IgD-negative memory B cell (primary cell): ENCODE results near the gene S1PR4. TPM values are rescaled to one million over a fixed set of nuclear protein-coding genes. Genes with fewer than 3 reads are reported as not detected.
"Not testable (repeated sequence)": the region's sequence is repeated elsewhere in the genome, so short reads cannot be mapped to it uniquely, and the experiment has no call there.

ENCODE experiments used
- H3K27ac Mint-ChIP-seq, 3 donors: one replicate each; pipeline ENCODE4 v1.8.0; 2020 to 2022; ENCODE audit warnings: mild to moderate bottlenecking in 3 of 3, mixed read lengths in 3 of 3, moderate library complexity in 1 of 3
- H3K27me3 Mint-ChIP-seq: one replicate; pipeline ENCODE4 v1.8.0; 2021; ENCODE audit warnings: mixed read lengths
- H3K36me3 Mint-ChIP-seq: one replicate; pipeline ENCODE4 v1.8.0; 2020; ENCODE audit warnings: mild to moderate bottlenecking, mixed read lengths
- H3K4me1 Mint-ChIP-seq, 3 donors: one replicate each; pipeline ENCODE4 v1.8.0; 2020 to 2022; ENCODE audit warnings: mixed read lengths in 3 of 3, mild to moderate bottlenecking in 1 of 3
- H3K4me3 Mint-ChIP-seq, 4 donors: one replicate each; pipeline ENCODE4 v1.8.0; 2020 to 2022; ENCODE audit warnings: mild to moderate bottlenecking in 4 of 4, mixed read lengths in 4 of 4, moderate library complexity in 3 of 4
- H3K9me3 Mint-ChIP-seq, 3 donors: one replicate each; pipeline ENCODE4 v1.8.0; 2020 to 2021; ENCODE audit warnings: mixed read lengths in 3 of 3, mild to moderate bottlenecking in 1 of 3
- polyA plus RNA-seq: library from polyadenylated mRNA; unstranded; fragments of 300-500 nt; fragmentation: Illumina TruSeq; gene quantifications from one replicate; pipeline ENCODE4 v1.2.3, GENCODE V29; 2021

Gene S1PR4
- polyA plus RNA-seq, 1 donor from 2014 or later = 448 TPM

- H3K9me3 Mint-ChIP-seq = peaks cover 0 to 2% (median 0%) of the 10 kb centered on the region in 3 donors
- H3K27me3 Mint-ChIP-seq = peaks cover 8% of the 10 kb centered on the region
- peak overlapping the region in 1 of 4 donors; percentile 63 for H3K4me3 Mint-ChIP-seq
- peaks cover 0 to 7% (median 6%) of the 10 kb centered on the region in 3 donors for H3K4me1 Mint-ChIP-seq
- H3K27ac Mint-ChIP-seq = no peak overlapping the region
- peaks cover 2% of the 10 kb centered on the region for H3K36me3 Mint-ChIP-seq
These were observed 31.9 kb upstream of the S1PR4 start for GRCh38 chr19:3146677-3147100.

- Mint-ChIP-seq H3K4me1 (peaks cover 0 to 7% (median 3%) of the 10 kb centered on the region in 3 donors), H3K9me3 (peaks cover 0 to 2% (median 0%) of the 10 kb centered on the region in 3 donors), H3K4me3 (no peak overlapping the region), H3K27me3 (peaks cover 7% of the 10 kb centered on the region), H3K36me3 (no peaks in the 10 kb centered on the region), H3K27ac (no peak overlapping the region)
These were observed 30.1 kb upstream of the S1PR4 start for GRCh38 chr19:3148503-3148902.

- H3K4me1 Mint-ChIP-seq = peaks cover 0 to 7% (median 3%) of the 10 kb centered on the region in 3 donors
- H3K4me3 Mint-ChIP-seq = no peak overlapping the region
- H3K27me3 Mint-ChIP-seq = peaks cover 7% of the 10 kb centered on the region
- H3K36me3 Mint-ChIP-seq = no peaks in the 10 kb centered on the region
- H3K27ac Mint-ChIP-seq = no peak overlapping the region
- peaks cover 0 to 2% (median 0%) of the 10 kb centered on the region in 3 donors for H3K9me3 Mint-ChIP-seq
These were observed 29.5 kb upstream of the S1PR4 start for GRCh38 chr19:3149089-3149488.

DNA sequence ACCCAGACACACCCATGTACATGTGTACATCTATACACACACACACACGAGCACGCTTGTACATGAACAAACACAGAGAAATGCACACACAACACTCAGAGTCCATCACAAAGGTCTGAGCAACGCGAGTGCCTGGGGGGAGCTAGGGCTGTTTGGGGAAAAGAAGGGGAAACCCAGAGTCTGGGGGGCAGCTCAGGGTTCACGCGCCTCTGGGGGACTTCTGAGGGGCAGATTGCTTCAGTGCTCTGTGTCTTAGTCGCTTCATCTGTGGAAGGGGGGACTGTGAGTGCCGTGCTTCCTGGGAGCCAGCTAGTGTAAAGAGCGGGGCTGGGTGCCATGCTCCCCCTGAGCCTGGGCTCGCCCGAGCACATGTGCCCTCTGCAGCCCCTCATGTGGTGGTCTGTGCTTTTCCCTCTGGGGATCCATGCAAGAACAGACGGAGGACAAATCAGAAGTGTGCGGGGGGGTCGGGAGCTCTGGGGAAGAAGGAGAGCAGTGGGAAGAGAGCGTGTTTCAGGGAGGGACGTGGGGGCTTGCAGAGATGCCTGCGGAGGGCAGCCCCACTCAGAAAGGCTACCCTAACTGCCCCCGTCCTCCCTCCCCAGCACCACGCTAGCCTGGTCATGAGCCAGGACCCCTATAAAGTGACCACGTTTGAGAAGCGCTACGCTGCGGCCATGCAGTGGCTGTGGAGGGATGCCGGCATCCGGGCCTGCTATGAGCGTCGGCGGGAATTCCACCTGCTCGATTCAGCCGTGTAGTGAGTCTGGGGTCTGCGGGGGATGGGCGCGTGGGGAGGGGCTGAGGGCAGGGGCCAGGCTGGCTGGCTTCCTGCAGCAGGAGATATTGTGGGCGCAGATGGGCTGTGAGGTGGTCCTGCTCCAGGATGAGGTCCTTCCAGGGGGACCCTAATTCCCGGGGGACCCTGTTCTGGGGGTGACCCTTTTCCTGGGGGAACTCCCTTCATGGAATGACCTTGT, 28.8 kb upstream of the S1PR4 start:
- H3K4me3 Mint-ChIP-seq = no peak overlapping the region
- peak overlapping the region in 1 of 3 donors; percentile 60 for H3K27ac Mint-ChIP-seq
- peaks cover 0 to 2% (median 0%) of the 10 kb centered on the region in 3 donors for H3K9me3 Mint-ChIP-seq
- H3K27me3 Mint-ChIP-seq = peaks cover 7% of the 10 kb centered on the region
- H3K36me3 Mint-ChIP-seq = no peaks in the 10 kb centered on the region
- peaks cover 0 to 7% (median 3%) of the 10 kb centered on the region in 3 donors for H3K4me1 Mint-ChIP-seq

- Mint-ChIP-seq H3K9me3 (peaks cover 0 to 2% (median 0%) of the 10 kb centered on the region in 3 donors), H3K27me3 (peaks cover 3% of the 10 kb centered on the region), H3K4me1 (peaks cover 0 to 9% (median 8%) of the 10 kb centered on the region in 3 donors), H3K36me3 (no peaks in the 10 kb centered on the region), H3K4me3 (no peak overlapping the region), H3K27ac (no peak overlapping the region)
These were observed 27.7 kb upstream of the S1PR4 start for GRCh38 chr19:3150739-3151329.

DNA sequence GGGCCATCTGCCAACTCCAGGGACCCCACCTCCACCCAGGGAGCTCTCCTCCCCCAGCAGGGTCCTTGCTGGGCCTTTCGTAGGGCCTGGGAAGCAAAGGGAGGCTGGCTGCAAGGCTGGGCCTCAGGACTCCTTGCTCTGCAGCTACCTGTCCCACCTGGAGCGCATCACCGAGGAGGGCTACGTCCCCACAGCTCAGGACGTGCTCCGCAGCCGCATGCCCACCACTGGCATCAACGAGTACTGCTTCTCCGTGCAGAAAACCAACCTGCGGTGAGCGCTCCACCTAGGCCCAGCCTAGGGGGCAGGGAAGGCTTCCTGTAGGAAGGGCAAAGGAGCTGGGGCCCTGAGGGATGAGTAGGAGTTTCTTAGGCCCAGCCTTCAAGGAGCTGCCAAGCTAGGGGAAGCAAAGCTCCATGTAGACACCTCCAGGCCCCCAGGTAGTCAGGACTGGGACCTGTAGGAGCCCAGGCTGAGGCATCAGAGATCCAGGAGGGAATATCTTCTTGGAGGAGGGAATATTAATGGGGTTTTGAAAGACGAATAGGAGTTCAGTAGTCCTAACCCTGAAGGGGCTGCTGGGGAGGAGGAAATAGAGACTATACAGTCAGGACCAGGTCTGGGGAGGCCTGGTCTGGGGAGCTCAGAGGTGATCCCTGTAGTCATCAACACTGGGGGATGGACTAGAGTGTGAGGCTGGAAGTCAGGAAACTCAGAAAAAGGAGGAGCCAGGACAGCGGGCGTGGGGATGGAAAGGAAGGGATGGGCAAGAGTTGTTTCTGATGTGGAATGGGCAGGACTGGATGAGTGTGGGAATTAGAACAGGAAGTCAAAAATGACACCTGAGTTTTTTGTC, 26.8 kb upstream of the S1PR4 start:
- Mint-ChIP-seq H3K9me3 (peaks cover 0 to 3% (median 0%) of the 10 kb centered on the region in 3 donors), H3K4me1 (peaks cover 0 to 8% (median 6%) of the 10 kb centered on the region in 3 donors), H3K27me3 (no peaks in the 10 kb centered on the region), H3K27ac (no peak overlapping the region), H3K4me3 (no peak overlapping the region), H3K36me3 (no peaks in the 10 kb centered on the region)

DNA sequence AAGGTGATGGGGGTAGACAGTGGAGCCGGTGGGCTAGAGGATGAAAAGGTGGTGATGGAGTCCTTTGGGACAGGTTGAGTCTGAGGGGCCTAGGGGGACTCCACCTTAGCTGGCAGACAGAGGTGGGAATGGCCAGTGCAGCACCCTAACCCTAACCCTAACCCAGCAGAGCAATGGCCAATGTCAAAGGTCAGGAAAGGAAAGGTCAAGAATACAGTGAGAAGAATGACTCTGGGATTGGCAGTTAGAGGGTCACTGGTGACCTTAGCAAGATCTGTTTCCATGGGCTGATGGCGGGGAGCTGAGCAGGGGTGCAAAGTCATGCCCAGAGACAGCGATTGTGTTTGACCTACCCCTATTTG, 26.2 kb upstream of the S1PR4 start:
- no peaks in the 10 kb centered on the region for H3K36me3 Mint-ChIP-seq
- H3K9me3 Mint-ChIP-seq = peaks cover 0 to 2% (median 0%) of the 10 kb centered on the region in 3 donors
- H3K27me3 Mint-ChIP-seq = no peaks in the 10 kb centered on the region
- peaks cover 0 to 8% (median 6%) of the 10 kb centered on the region in 3 donors for H3K4me1 Mint-ChIP-seq
- no peak overlapping the region for H3K27ac Mint-ChIP-seq
- no peak overlapping the region for H3K4me3 Mint-ChIP-seq

DNA sequence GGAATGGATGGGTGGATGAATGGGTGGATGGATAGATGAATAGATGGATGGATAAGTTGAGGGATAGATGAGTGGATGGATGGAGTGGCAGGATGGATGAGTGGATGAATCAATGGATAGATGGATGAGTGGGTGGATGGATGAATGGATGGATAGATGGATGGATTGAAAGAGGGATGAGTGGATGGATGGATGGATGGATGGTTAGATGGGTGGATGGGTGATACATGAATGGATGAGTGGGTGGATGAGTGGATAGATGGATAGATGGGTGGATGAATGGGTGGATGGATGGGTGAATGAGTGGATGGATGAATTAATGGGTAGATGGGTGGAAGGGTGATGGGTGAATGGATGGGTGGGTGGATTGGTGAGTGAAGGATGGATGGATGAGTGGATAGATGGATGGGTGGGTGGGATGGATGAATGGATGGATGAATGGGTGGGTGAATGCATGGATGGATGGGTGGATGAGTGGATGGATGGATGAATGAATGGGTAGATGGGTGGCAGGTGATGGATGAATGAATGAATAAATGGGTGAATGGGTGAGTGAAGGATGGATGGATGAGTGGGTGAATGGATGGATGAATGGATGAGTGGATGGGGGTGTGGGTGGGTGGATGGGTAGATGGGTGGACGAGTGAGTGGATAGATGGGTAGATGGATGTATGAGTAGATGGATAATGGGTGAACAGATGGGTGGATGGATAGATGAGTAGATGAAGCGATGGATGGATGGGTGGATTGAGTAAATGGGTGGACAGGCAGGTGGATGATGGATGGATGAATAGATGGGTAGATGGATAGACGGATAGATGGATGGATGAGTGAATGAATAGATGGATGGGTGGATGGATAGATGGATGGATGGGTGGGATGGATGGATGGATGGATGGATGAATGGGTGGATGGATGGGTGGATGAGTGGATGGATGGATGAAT, 25.0 kb upstream of the S1PR4 start:
- Mint-ChIP-seq H3K4me1 (peaks cover 0 to 8% (median 6%) of the 10 kb centered on the region in 3 donors), H3K9me3 (peaks cover 0 to 2% (median 0%) of the 10 kb centered on the region in 3 donors), H3K36me3 (no peaks in the 10 kb centered on the region), H3K27ac (no peak overlapping the region), H3K27me3 (no peaks in the 10 kb centered on the region), H3K4me3 (no peak overlapping the region)

DNA sequence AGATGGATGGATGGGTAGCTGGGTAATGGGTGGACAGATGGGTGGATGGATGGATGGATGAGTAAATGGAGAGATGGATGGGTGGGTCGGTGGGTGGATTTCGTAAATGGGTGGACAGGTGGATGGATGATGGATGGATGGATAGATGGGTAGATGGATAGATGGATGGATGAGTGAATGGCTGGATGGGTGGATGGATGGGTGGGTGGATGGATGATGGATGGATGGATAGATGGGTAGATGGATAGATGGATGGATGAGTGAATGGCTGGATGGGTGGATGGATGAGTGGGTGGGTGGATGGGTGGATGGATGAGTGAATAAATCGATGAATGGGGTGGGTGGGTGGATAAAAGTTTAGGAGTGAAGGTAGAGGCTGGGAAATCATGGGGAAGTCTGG, 24.1 kb upstream of the S1PR4 start:
- H3K27me3 Mint-ChIP-seq, H3K9me3 Mint-ChIP-seq, H3K4me1 Mint-ChIP-seq, H3K4me3 Mint-ChIP-seq, H3K36me3 Mint-ChIP-seq: not testable (repeated sequence)
- peak overlapping the region in 1 of 3 donors; percentile 19 for H3K27ac Mint-ChIP-seq

DNA sequence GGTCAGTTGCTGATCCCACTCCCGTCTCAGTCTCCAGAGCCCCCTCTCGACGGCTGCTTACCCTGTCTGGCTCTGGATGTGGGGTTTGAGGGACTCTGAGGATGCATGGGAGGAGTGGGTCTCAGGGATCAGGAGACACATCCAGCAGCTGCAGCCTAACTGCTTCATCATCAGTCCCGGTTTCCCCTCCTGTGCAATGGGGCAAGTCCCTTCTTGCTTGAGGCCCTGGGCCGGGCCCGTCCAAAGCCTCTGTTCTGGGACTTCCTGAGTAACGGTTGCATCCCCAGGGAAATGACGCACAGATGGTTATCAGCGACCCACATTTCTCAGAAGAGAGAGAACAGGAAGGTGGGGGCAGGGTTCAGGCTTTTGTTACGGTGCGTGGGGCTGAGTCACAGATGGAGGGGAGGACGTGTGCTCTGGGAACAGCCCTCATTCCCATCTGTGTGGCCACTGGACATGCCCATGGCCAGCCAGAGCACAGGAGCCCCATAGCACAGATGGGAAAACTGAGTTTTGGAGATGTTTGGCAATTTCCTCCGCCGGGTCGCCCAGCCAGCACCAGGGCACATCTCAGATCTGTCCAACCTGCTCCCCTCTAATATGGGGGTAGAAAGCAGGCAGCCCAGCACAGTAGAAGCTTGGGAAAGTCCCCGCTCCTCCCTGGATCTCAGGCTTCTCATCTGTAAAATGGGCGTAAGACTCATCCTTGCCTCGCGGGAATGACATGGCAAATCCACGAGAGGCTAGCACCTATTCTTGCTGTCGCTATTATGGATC, 23.4 kb upstream of the S1PR4 start:
- H3K9me3 Mint-ChIP-seq = peaks cover 0 to 2% (median under 1%) of the 10 kb centered on the region in 3 donors
- H3K27ac Mint-ChIP-seq = peak overlapping the region in 2 of 3 donors; percentile 19 to 59
- no peaks in the 10 kb centered on the region for H3K36me3 Mint-ChIP-seq
- H3K4me3 Mint-ChIP-seq = peak overlapping the region in 3 of 4 donors; percentile 41 to 81 (median 46)
- no peaks in the 10 kb centered on the region for H3K27me3 Mint-ChIP-seq
- peaks cover 0 to 8% (median 5%) of the 10 kb centered on the region in 3 donors for H3K4me1 Mint-ChIP-seq

DNA sequence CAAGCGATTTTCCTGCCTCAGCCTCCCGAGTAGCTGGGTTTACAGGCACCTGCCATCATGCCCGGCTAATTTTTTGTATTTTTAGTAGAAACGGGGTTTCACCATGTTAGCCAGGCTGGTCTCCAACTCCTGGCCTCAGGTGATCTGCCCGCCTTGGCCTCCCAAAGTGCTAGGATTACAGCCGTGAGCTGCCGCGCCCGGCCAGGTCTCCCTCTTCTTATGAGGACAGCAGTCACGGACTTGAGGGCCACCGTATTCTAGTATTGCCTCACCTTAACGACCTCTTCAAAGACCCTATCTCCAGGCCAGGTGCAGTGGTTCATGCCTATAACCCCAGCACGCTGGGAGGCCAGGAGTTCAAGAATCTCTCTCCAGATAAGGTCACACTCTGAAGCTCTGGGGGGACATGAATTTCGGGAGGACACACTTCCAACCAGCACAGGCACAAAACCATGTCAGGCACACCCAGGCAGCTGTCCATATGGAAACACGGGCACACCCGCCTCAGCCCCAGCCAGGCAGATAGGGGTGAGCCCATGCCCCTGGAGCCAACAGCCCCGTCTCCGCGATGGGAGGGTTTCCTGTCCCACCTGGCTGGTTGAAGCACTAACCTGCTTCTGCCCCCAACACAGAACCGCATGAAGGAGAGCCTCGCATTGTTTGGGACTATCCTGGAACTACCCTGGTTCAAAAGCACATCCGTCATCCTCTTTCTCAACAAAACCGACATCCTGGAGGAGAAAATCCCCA, 21.3 kb upstream of the S1PR4 start:
- Mint-ChIP-seq H3K27me3 (no peaks in the 10 kb centered on the region), H3K4me3 (no peak overlapping the region), H3K4me1 (peaks cover 0 to 8% (median 5%) of the 10 kb centered on the region in 3 donors), H3K9me3 (peaks cover 0 to 3% (median 2%) of the 10 kb centered on the region in 3 donors), H3K27ac (peak overlapping the region in 1 of 3 donors; percentile 62), H3K36me3 (no peaks in the 10 kb centered on the region)

DNA sequence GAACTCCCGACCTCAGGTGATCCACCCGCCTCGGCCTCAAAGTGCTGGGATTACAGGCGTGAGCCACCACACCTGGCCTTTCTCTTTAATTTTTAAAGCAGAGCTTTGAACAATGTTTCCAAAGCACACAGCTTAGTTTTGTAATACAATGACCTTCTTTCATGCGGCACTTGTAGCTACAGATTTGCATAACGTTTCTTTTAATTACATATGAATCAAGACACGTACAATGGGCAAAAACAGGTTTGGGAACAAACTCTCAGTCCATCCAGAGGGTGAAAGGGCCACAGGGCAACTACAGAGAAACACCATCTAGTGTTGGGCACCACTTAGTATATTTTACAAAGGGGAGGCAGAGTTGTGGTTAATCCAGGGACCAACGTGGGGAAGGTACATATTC, 19.0 kb upstream of the S1PR4 start:
- H3K9me3 Mint-ChIP-seq = peaks cover 0 to 3% (median 2%) of the 10 kb centered on the region in 3 donors
- no peak overlapping the region for H3K4me3 Mint-ChIP-seq
- no peaks in the 10 kb centered on the region for H3K36me3 Mint-ChIP-seq
- no peak overlapping the region for H3K27ac Mint-ChIP-seq
- H3K4me1 Mint-ChIP-seq = peaks cover 6 to 15% (median 9%) of the 10 kb centered on the region in 3 donors
- H3K27me3 Mint-ChIP-seq = peaks cover 2% of the 10 kb centered on the region
